Nucleus accumbens (tissue), 56 donors: Measurements from ENCODE around the gene PLEKHS1.
A peak's percentile ranks its signal among the peaks of the same experiment; 100 is the strongest.

Experiments
- DNase-seq, 56 donors: peaks; one replicate each; lab custom pipeline; 2025; lab: John Stamatoyannopoulos, UW

The PLEKHS1 gene

DNA sequence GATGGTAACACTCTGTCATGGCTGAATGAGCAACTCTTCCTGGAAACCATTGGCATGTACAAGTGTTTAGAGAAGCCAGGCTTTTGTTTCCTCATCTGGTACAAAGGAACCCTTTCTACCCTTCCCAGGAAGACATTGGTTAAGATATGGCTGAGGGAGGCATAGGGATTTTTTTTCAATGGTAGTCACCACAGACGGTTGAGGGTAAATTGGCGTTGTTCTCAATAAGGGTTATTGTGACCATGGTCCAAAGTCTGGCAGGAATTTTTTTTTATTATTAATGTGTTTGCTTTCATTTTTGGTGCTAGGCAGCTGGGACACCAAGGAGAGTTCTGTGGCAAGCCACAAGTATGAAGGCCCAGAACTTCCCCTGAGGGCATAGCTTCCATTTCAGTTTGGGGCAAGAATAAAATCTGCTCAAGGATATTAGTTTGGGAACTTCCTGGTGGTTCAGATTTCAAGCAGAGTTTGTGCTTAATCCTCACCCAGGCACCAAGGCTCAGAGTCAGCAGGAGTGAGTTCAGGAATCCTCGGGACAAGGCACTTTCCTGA lies at the start of gene PLEKHS1:
PLEKHS1 (plus strand) TSS at position 502 of the 552 bp plus-strand sequence. CDS start 3,596 bp downstream, outside the sequence.
- no peak for DNase-seq

DNA sequence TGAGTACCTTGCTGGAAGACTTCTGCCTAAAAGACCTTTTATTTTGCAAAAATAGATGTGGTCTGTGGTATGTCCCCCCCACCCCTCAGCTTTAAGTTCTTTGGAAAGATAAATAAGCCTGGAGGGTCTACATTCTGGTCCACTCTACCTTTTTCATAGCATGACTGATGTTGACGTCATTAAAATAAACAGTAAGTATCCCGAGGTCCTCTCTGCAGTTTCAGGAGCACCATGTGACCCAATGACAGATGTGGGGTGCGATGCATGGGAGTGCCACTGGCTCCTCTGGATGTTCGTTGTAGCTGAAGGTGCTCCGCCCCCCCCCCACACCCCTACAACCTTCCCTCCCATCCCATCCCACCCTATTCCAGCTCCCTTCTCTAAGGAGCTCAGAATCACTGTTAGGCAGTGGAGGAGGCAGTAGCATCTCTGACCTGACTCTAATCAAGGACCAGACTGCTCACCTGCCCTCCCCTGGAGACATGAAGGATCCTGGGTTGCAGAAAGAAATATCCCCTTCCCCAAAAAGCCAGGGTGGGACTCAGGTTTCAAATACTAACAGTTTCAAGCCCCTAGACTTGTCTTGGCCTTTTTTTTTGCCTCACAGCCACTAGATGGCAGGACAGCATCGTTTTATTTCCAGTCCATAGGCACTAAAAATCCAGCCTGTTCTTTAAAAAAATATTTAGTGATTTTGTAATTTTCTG lies 46.7 kb upstream of the PLEKHS1 start:
- DNase-seq = peak in 21 of 56 donors; percentile 3 to 61 (median 24)

DNA sequence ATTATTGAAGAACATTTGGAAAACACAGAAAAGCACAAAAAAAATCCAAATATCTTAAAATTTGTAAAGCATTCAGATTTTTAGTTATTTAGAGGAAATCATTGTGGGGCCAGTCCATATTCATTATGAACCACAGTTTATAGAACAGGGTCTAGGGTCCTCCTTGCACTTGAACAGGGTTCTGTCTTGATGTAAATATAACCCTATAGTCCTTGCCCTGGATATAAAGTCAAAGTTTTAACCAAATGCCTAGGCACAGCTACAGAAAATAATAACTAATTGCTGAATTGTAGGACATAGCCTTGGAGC lies 46.2 kb upstream of the PLEKHS1 start:
- no peak for DNase-seq

- DNase-seq = no peak
Measured at GRCh38 chr10:113706623-113707022, 44.9 kb upstream of the PLEKHS1 start.

DNA sequence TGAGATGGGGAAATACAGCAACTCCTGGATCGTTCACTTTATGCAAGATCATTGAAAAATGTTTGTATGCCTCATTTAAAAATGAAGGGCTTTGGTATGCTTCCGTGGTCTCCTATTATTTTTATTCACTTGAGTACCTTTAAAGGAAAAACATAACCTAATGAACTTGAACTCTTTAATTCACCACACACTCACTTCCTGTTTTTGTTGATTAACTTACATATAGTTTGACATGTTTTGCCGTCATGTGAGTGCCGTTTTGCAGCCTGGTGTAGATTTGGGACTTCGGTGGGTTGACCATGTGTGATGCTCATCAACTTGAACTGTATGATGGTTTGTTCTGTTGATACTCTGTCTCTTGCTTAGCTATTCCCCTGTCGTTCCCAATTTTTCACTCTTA lies 42.8 kb upstream of the PLEKHS1 start:
- no peak for DNase-seq

DNA sequence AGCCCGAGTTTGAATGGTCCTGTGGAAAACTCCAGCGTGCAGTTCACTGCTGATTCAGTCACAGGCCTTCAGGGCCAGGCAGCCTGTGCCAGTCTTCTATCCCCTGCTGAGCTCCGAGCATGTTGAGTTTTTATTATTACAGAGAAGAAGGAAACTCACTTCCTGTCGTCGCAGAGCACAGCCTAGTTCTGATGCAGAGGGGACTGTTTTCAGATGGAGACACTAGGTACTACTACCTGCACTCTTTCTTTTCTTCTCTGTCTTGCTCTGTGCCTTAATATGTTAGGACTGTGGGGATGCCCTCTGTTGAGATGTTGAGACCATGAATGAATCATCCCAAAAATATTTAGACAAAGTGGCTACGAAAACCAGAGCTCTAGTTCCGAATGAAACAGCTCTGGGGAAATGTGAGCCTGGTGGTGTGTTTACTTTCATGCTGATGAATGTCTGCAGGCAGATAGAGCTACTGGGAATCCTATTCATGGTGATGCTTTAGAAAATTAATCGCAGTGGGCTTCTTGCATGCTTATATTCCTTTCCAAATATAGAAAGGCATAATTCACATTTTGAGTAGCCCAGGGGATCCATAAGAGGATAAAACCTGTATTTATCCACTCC lies 42.2 kb upstream of the PLEKHS1 start:
- peak in 6 of 56 donors; percentile 2 to 49 (median 29) for DNase-seq

DNA sequence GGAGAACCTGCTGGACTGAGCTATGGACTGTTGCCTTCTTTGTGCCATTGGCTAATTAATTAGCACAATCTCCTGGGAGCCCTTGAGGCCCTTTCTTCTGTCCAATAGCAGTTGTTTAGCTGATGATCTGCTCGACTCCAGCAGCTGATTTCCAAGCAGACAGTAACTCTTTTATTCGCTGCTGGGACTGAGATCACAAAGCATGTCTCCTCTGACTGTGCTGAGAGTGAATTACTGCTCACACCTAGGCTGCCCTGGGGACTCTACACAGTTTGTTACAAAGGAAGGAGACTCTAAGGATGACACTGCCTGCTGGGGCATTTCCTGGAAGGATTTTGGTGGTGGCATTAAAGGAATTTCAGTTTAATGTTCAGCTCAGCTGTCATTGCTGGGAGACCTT lies 40.3 kb upstream of the PLEKHS1 start:
- peak in 8 of 56 donors; percentile 4 to 20 (median 13) for DNase-seq

DNA sequence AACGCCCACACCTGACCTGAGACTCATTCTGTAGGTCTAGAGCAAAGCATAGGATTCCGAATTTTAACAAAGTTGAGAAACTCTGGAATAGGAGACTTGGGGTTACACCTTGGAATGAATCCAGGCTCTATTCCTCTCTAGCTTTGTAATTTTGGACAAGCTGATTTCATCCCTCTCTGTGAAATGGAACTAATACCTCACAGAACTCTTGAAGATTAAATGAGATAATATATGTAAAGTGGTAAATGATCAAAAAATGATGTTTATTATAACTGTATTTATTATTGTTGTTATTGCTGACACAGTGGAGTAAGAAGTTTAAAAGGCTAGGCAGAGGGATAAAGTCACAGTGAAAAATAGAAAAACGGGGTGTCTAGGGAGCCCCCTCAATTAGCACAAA lies 39.5 kb upstream of the PLEKHS1 start:
- no peak for DNase-seq

DNA sequence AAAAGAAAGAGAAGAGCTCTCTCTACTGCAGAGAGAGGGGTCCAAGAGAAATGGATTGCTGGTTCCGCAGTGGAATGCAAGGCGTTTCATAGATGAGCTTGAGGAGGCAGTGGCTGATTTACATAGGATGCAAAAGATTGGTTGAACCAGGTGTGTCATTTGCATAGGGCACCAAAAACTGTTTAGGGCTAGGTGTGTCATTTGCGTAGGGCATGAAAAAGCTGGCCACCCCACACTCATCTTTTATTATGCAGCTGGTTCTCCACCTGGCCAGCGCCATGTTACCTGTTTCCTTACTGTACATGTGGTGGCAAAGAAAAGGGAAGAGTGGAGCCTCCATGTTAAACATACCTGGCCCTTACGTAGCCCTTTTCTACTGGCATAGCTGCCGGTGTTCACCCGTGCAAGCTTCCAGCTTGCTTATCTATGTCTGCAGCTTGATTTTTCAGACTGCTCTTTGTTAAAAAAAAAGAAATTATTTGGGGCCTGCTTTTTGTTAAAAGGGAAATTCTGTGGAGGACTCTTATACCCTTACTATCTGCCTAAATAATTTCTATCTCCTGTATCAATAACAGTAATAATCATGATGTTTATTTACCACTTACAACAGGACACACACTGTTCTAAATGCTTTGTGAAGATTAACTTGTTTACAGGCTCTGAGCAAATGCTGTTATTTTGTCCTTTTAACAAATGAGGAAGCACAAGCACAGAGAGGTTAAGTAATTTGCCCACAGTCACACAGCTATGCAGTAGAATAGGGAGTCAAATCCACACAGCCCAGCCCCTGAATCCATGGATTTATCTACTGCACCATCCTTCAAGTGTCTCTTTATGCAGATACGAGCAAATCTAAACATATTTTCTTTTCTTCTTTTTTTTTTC lies 38.5 kb upstream of the PLEKHS1 start:
- DNase-seq = no peak

DNA sequence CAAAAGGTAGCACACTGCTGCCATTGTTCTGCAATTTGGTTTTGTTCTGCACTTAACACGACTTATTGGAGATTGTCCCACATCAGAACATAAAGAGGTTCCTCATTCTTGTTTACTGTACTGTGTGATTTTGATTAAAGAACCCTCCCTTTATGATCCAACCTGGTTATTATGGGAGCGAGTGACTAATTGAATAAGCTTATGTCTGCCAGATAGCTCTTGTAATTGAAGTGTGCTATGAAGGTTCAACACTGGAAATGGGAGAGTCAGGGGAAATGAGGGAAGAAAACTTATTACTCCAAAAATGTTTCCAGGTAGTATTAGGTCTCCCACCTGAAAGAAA lies 37.9 kb upstream of the PLEKHS1 start:
- DNase-seq = no peak

- DNase-seq = no peak
Measured at GRCh38 chr10:113716109-113716910, 35.2 kb upstream of the PLEKHS1 start.

GRCh38 chr10:113718969-113719822 lies 32.3 kb upstream of the PLEKHS1 start:
- DNase-seq = no peak

DNA sequence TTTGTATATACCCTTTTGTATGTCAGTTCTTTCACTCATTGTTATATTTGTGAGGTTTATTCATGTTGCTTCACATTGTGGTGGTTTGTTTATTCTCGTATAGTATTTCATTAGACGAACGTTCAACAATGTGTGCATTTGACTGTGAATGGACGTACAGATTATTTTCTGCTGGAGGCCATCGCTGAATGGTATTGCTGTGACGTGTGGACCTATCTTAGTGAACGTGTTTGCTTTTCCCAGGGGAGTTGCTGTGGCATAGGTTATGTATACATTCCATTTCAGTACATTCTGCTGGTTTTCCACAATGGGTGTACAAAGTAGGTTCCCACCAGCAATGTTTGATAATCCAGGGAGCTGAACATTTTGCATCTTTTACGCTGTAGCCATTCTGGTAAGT lies 31.1 kb upstream of the PLEKHS1 start:
- no peak for DNase-seq

- DNase-seq = no peak
Measured at GRCh38 chr10:113732160-113732881, 19.2 kb upstream of the PLEKHS1 start.

DNA sequence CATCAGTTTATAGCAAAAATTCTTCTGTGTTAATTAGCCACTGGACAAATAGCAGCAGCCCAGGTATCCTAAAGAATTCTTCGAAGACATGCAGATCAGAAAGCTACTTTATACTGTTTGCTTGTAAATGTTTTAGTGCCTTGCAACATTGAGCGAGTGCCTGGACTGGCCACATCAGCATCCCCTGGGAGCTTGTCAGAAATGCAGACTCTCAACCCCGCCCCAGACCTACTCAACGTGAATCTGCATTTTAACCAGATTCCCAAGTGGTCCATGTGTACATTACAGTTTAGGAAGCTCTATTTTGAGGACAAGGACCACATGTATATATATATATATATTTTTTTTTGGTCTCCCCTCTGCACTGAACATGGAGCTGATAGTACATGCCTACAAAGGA lies 18.5 kb upstream of the PLEKHS1 start:
- no peak for DNase-seq

GRCh38 chr10:113733635-113734034 lies 17.8 kb upstream of the PLEKHS1 start:
- no peak for DNase-seq

- no peak for DNase-seq
Measured at GRCh38 chr10:113735913-113736312, 15.6 kb upstream of the PLEKHS1 start.

DNA sequence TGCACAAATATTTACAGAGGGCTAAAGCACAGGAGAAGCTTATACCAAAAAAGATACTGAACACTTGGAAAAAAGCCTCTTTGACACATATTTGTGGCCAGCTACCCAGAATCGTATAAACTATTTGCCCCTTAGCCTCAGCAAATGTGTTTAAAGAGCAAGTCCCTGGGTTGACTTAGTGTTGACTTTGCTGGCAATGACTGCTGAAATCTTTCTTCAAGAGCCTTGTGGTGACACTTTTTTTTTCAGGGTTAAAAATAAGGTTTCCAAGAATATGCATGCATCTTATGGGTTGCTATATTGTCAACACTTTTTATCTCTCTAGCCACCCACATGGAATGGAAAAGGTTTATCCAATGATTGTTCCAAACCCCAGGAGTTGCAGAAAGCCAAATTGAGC lies 14.9 kb upstream of the PLEKHS1 start:
- no peak for DNase-seq

DNA sequence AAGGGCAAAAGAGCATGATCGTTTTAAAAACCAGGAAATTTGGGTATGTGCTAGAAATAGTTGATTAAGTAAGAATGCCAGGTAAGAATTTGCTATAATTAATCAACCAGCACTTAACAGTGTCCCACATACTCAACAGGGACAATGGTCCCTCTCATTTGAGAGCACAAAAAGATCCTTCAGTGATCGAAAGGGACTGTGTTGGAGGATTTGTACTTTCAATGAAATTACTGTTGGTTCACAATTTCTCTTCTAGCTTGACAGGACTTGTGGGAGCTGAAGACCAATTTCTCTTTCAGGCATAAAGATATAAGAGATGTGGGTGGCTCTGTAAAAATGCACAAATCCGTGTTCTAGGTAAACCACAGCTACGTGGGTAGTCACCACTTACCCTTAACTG lies 12.5 kb upstream of the PLEKHS1 start:
- DNase-seq = peak in 1 of 56 donors; percentile 11
